ENCODE measurements around the gene THSD4. TPM values are rescaled to one million over a fixed set of nuclear protein-coding genes. Genes with fewer than 3 reads are reported as not detected.

The THSD4 gene
- polyA plus RNA-seq, 2 of the 4 experiments (the other 2 are of a cell fraction), result 15.8 to 40.7 TPM

- CTCF ChIA-PET, result interaction anchor here (1.1 kb wide), 1 partner anchor 9 kb away, joined by 4 read pairs; no protein-coding TSS in a partner anchor
- H3K4me3 ChIP-seq, result no peak overlapping the region
- peak; percentile 27 to 35; a peak in 1 of 6 replicates for ATAC-seq
- no peak for TF ChIP-seq CHD2 (IDR thresholded peaks at IDR 0.05; ENCODE audit: low read length, partially characterized antibody)
- no peak for TF ChIP-seq SMC3 (IDR thresholded peaks at IDR 0.05)
- no peak for TF ChIP-seq JUNB (IDR thresholded peaks at IDR 0.05)
- TF ChIP-seq ZSCAN20 (CRISPR knock-in tag; IDR thresholded peaks at IDR 0.05), result no peak
- no peak for TF ChIP-seq POLR2AphosphoS2 (conservative IDR thresholded peaks at IDR 0.05; ENCODE audit: low read length)
- no peak for TF ChIP-seq TP53 (CRISPR knock-in tag; IDR thresholded peaks at IDR 0.05)
- TF ChIP-seq REST (IDR thresholded peaks at IDR 0.05), result no peak
- TF ChIP-seq HOXB5 (CRISPR knock-in tag; IDR thresholded peaks at IDR 0.05), result no peak
- no peak for TF ChIP-seq E2F6 (IDR thresholded peaks at IDR 0.05; ENCODE audit: borderline replicate concordance, low read depth)
- TF ChIP-seq KDM1A (IDR thresholded peaks at IDR 0.05; ENCODE audit: low read depth), result no peak
- no peak for TF ChIP-seq ATOH8 (CRISPR knock-in tag; IDR thresholded peaks at IDR 0.05; ENCODE audit: low read depth)
- no peak for TF ChIP-seq JUN (IDR thresholded peaks at IDR 0.05)
- TF ChIP-seq KDM5A (IDR thresholded peaks at IDR 0.05), result no peak
- no peak for TF ChIP-seq ESRRA (IDR thresholded peaks at IDR 0.05; ENCODE audit: borderline replicate concordance, low read length)
- TF ChIP-seq EP300 (IDR thresholded peaks at IDR 0.05), result no peak
- TF ChIP-seq HES2 (IDR thresholded peaks at IDR 0.05), result no peak
- TF ChIP-seq SREBF2 (IDR thresholded peaks at IDR 0.05), result no peak
- no peak for TF ChIP-seq RCOR1 (IDR thresholded peaks at IDR 0.05; ENCODE audit: low read depth, low read length)
- TF ChIP-seq RNF2 (IDR thresholded peaks at IDR 0.05; ENCODE audit: borderline replicate concordance, low read depth), result no peak
- H3K4me1 ChIP-seq, result peaks cover 13% of the 10 kb centered on the region
- no peak for DNase-seq (ENCODE audit: low read depth in 1 of 2, low spot score in 1 of 2)
- H3K9me3 ChIP-seq, result no peaks in the 10 kb centered on the region
- FAIRE-seq, result no peak
- 91% methylated on average over 3 of the region's 3 CpGs for WGBS (ENCODE audit: missing lambda C conversion rate)
- no peak overlapping the region for H3K27ac ChIP-seq
- POLR2A ChIA-PET, result no interaction called here
- no peak overlapping the region for H3K4me2 ChIP-seq
Measured at GRCh38 chr15:71567173-71567572, 451.9 kb downstream of the THSD4 start.

DNA sequence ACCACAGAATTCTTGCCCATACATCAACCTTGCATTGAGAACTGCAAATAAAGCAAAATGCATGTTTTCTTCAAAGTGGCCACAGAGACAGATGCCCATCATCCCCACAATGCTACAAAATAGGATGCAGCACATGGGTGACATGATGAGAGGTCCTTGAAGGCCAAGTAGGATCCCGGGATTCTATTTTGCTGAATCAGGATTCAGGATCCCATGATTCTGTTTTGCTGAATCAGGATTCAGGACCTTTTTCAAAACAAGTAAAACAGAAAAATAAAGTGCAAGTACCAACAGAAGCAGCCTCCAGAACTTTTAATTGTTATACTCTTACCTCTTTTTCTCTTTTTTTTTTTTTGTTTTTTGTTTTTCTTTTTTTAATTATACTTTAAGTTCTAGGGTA is 453.0 kb downstream of the THSD4 start:
- FAIRE-seq, result no peak
- 79% methylated on average over 1 of the region's 1 CpG for whole genome bisulfite sequencing (ENCODE audit: missing lambda C conversion rate)
- Histone ChIP-seq H3K9me3 (no peaks in the 10 kb centered on the region), H3K4me1 (peaks cover 22% of the 10 kb centered on the region), H3K4me2 (no peak overlapping the region), H3K4me3 (no peak overlapping the region), H3K27ac (no peak overlapping the region)
- no peak for ATAC-seq
- TF ChIP-seq PBX3 (IDR thresholded peaks at IDR 0.05) (no peak), KDM1A (IDR thresholded peaks at IDR 0.05; ENCODE audit: low read depth) (no peak), CBX2 (IDR thresholded peaks at IDR 0.05; ENCODE audit: borderline replicate concordance, low read depth) (no peak), MAFK (IDR thresholded peaks at IDR 0.05; ENCODE audit: partially characterized antibody) (peak; percentile 88), CTCF (IDR thresholded peaks at IDR 0.05) (no peak)
- ChIA-PET POLR2A (no interaction called here), CTCF (no interaction called here)
- DNase-seq (ENCODE audit: low read depth in 1 of 2, low spot score in 1 of 2), result no peak

Data from A549 (cell line).